Measurements from ENCODE around the gene ITGA8.
"Not testable (repeated sequence)": the region's sequence is repeated elsewhere in the genome, so short reads cannot be mapped to it uniquely, and the experiment has no call there.

Gene ITGA8

DNA sequence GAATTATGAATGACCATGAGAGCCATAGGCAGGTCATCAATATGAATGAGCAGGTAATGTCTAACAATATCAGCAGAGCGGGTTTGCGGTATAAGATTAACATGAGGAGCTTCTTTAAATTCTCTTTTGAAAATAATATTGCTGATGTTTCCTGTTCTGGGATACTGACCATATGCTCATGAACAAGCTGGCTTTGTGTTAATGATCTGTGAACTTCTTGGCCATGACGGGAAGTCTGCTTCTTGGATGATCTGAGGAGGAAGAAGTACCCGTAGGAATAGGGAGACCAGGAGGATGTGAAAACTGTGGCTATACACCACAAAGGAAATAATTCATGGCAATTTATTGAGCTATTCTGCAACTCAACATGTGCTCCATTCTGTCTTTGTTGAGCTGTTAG, 38.6 kb downstream of the ITGA8 start:
- no peak for DNase-seq (ENCODE audit: low read depth)

DNA sequence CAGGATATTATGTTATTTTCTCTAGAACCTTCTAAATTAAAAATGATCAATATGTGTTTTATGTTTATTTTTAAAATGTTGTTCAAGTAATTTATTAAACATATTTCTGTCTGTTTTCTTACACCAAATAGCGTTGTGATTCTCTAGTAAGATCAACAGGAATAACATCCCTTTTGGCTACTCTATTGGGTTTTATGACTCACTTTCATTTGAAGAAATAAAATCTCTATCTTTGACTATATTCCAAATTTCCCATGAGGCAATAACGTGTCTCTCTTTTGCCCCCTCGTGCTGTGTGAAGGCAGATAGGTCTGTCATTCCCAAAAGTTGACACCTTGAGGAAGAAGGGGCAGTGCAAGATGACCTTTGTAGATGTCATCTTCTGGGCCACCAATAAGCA, 40.9 kb downstream of the ITGA8 start:
- DNase-seq (ENCODE audit: low read depth): no peak

DNA sequence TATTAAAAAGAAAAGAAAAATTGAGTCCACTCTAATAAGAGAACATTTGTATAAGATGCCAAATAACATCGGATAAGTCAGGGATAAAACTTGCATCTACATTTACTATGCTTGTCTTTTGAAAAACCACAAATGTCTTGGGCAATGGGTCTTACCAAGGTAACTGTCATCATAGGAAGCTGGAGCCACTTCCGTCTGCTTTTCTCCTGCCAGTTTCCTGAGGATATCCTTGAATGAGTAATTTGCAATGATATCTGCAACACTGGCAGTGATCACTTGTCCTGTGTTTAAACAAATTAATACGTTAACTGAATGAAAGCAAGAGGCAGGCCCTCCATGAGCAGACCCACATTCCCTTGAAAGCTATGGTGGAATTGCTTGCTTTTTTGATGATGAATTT, 47.3 kb downstream of the ITGA8 start:
- no peak for DNase-seq (ENCODE audit: low read depth)

- no peak for DNase-seq (ENCODE audit: low read depth)
Measured at GRCh38 chr10:15670880-15671279, 48.8 kb downstream of the ITGA8 start.

- DNase-seq (ENCODE audit: low read depth): no peak
Measured at GRCh38 chr10:15661574-15661973, 58.1 kb downstream of the ITGA8 start.

DNA sequence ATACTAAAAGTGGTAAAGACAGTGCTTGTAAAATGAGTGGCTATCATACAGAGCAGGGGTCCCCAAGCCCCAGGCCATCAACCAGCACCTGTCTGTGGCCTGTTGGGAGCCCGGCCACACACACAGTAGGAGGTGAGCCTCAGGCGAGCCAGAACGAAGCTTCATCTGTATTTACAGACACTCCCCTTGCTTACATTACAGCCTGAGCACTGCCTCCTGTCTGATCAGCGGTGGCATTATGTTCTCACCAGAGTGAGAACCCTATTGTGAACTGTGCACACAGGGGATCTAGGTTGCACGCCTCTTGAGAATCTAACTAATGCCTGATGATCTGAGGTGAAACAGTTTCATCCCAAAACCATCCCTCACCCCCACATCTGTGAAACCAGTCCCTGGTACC, 58.7 kb downstream of the ITGA8 start:
- no peak for DNase-seq (ENCODE audit: low read depth)

GRCh38 chr10:15658069-15658702, 61.5 kb downstream of the ITGA8 start:
- DNase-seq (ENCODE audit: low read depth): no peak

DNA sequence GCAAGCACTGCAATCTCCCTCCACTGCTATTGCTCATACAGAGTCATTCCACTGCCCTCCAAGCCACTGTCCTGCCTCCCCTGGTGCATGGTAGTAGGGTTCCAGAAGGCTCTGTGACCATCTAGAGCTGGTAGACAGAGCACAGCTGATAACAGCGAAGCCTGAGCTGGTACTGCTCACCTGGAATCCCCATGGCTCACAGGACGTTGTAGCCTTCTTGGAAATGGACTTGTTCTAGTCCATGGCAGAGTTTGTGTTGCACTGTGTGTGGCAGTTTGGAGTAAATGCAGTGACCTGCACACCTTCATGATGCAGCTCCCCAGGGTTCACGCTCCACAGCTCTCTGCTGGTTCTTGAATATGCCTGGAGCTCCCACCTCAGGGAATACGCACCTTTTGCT, 67.0 kb downstream of the ITGA8 start:
- no peak for DNase-seq (ENCODE audit: low read depth)

DNA sequence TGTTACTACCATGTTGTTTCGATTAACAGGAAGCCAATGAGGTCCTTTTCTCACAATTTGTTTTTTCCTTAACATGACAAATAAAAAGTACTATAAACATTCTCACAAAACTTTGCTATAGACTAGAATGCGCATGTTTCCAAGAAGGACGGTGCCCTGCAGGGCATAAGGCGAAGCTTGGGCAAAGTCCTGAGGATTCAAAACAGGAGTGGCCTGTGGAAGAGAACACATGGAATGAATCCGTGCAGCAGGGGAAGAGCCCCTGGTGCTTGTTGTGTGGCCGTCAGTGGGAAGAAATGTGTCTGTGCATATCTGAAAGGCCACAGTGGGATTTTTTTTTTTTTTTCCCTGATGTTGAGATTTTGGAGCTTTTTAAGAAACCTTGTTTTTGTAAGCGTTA, 67.6 kb downstream of the ITGA8 start:
- DNase-seq (ENCODE audit: low read depth): no peak

DNA sequence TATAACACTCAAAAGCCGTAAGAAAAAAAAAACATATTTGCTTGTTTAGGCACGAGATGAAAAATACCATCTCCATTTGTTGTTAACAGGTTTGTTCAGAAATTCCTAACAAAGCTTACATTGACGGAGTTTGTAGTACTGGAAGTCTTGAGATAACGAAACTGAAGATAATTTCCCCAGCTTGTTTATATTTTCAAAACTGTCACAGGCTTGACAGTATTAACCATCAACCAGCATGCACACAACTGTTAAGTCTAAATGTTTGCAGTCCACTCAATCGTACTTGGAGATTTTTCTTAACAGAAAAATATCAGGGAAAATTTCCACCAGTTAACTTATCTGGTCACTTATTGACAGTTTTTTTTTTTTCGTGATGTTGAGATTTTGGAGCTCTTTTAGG, 68.5 kb downstream of the ITGA8 start:
- no peak for DNase-seq (ENCODE audit: low read depth)

- no peak for DNase-seq (ENCODE audit: low read depth)
Measured at GRCh38 chr10:15642095-15642494, 77.6 kb downstream of the ITGA8 start.

- DNase-seq (ENCODE audit: low read depth): no peak
Measured at GRCh38 chr10:15640536-15641085, 79.1 kb downstream of the ITGA8 start.

- no peak for DNase-seq (ENCODE audit: low read depth)
Measured at GRCh38 chr10:15636446-15636845, 83.3 kb downstream of the ITGA8 start.

DNA sequence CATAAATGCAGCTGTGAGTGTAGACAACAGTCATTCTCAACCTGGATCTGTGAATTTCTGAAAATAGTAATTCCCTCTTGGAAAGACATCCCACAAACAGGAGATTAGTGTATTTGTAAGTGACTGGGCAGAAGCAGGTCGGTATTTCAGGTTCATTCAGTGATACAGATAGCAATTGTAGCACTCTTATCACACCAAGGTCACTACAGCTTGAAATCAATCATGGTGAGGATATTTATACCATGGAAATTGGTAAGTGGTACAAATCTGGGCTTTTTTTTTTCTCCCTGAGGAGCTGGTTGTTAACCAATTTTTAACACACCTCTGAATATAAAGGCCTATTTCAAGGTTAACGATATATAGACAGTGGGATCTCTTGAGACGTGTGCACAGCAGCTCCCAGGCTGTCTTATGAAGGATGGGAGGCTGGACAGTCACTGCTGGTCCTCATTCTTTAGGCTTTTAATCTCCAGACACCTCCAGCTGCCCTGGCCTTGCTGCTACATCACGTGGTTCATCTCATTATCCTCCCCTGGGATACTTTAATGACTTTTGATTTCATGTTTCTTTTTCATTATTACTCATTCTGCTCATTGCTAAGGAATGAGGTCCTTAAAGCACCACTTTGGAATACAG, 87.1 kb downstream of the ITGA8 start:
- DNase-seq (ENCODE audit: low read depth): no peak

- DNase-seq (ENCODE audit: low read depth): not testable (repeated sequence)
Measured at GRCh38 chr10:15631205-15631604, 88.5 kb downstream of the ITGA8 start.

GRCh38 chr10:15630353-15630752, 89.4 kb downstream of the ITGA8 start:
- no peak for DNase-seq (ENCODE audit: low read depth)

DNA sequence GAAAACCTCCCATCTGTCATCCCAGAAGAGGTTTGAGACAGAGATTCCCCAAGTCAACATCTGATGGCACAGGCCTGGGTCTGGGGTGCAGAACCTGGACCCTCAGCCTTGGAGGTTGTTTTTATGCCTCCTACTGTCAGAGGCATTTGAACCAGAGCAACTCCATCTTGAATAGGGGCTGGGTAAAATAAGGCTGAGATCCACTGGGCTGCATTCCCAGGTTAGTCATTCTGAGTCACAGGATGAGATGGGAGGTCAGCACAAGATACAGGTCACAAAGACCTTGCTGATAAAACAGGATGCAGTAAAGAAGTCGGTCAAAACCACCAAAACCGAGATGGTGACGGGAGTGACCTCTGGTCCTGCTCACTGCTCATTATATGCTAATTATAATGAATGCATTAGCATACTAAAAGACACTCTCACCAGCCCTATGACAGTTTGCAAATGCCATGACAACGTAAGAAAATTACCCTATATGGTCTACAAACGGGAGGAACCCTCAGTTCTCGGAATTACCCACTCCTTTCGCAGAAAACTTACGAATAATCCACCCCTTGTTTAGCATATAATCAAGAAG, 92.0 kb downstream of the ITGA8 start:
- no peak for DNase-seq (ENCODE audit: low read depth)

- no peak for DNase-seq (ENCODE audit: low read depth)
Measured at GRCh38 chr10:15626937-15627336, 92.8 kb downstream of the ITGA8 start.

DNA sequence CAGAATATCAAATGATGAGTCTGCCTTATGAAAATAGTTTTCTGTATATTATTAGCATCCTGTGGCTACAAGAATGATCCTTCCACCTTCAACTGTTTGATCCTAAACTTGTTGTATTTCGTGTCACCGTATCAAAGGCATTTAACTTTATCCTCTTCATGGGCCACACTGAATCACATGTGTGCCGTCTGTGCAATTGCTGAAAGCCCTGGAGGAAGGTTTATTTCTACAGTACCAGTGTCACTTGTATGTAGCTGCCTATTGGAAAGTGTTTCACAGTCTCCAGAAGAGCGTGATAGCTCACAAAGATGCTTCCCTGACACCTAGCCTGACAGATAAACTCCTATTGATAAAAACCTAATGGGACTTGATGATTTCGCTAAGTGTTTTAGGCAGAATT, 94.5 kb downstream of the ITGA8 start:
- DNase-seq (ENCODE audit: low read depth): no peak

GRCh38 chr10:15624401-15625196, 95.1 kb downstream of the ITGA8 start:
- DNase-seq (ENCODE audit: low read depth): no peak

GRCh38 chr10:15620836-15621515, 98.7 kb downstream of the ITGA8 start:
- DNase-seq (ENCODE audit: low read depth): no peak

DNA sequence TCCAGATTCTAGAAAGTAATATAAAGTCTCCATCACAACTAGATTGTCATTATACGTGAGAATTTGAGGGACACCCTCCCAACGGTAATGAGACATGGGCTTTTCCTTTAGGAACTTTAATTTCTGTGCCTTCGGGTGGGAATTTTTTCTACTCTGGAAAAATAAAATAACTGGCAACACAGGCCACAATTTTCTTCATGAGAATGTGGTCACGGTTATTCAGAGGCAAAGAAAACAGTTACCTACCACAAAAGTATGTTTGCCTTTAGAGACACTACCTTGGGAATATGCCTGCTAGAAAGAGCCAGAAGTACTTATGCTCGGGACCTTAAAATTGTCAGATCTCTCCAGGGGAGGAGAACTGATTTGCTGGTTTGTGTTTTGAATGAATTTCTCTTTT, 99.4 kb downstream of the ITGA8 start:
- DNase-seq (ENCODE audit: low read depth): no peak

Data from stimulated activated CD8-positive, alpha-beta memory T cell treated with anti-CD3 and anti-CD28 coated beads, Interleukin-12 subunit alpha, Interleukin-12 subunit beta, amount 100 ng/mL, for 4 hours (primary cell).